ENCODE results near the gene LAP3. TPM values are rescaled to one million over a fixed set of nuclear protein-coding genes. Genes with fewer than 3 reads are reported as not detected.

Gene LAP3
- total RNA-seq, 6 experiments from 2014 or later = 54.4 to 56.3 (median 55.7) TPM

- H3K9me3 Mint-ChIP-seq = no peaks in the 10 kb centered on the region
- peaks cover 11% of the 10 kb centered on the region for H3K36me3 Mint-ChIP-seq (ENCODE audit: low read depth)
- peaks cover 7% of the 10 kb centered on the region; the same call in 1 of the 2 replicates for H3K27me3 Mint-ChIP-seq (ENCODE audit: insufficient read depth)
- H3K27ac Mint-ChIP-seq = peak overlapping the region; percentile 97
- peaks cover 27% of the 10 kb centered on the region for H3K4me1 Mint-ChIP-seq (ENCODE audit: low read depth)
- TF ChIP-seq CTCF (IDR thresholded peaks at IDR 0.05) = no peak
- peak overlapping the region; percentile 98 for H3K4me3 Mint-ChIP-seq
- DNase-seq = peak; percentile 86
Observed at GRCh38 chr4:17613761-17614415, 36.9 kb downstream of the LAP3 start.

- Mint-ChIP-seq H3K36me3 (ENCODE audit: low read depth) (peaks cover 11% of the 10 kb centered on the region), H3K4me1 (ENCODE audit: low read depth) (peaks cover 35% of the 10 kb centered on the region), H3K27me3 (ENCODE audit: insufficient read depth) (peaks cover 7% of the 10 kb centered on the region; the same call in 1 of the 2 replicates), H3K4me3 (peak within 1 kb of the TSS; percentile 98), H3K27ac (peak within 1 kb of the TSS; percentile 97), H3K9me3 (no peaks in the 10 kb centered on the region)
- TF ChIP-seq CTCF (IDR thresholded peaks at IDR 0.05) = peak; percentile 29; the same call in 1 of the 2 replicates
- DNase-seq = peak; percentile 96
Observed at GRCh38 chr4:17614416-17615299, 37.7 kb downstream of the LAP3 start, which contains the start of gene MED28. Gene MED28, plus strand, starts transcription at chr4:17614641. Its CDS starts 14 bp downstream, at chr4:17614655.

- Mint-ChIP-seq H3K4me1 (ENCODE audit: low read depth) (peaks cover 41% of the 10 kb centered on the region), H3K4me3 (peak overlapping the region; percentile 73), H3K36me3 (ENCODE audit: low read depth) (peaks cover 18% of the 10 kb centered on the region), H3K9me3 (no peaks in the 10 kb centered on the region), H3K27ac (no peak overlapping the region; the same call in 1 of the 2 replicates), H3K27me3 (ENCODE audit: insufficient read depth) (peaks cover 7% of the 10 kb centered on the region; the same call in 1 of the 2 replicates)
- no peak for DNase-seq
- no peak for TF ChIP-seq CTCF (IDR thresholded peaks at IDR 0.05)
Observed at GRCh38 chr4:17616283-17616682, 39.3 kb downstream of the LAP3 start.

- Mint-ChIP-seq H3K4me1 (ENCODE audit: low read depth) (peaks cover 53% of the 10 kb centered on the region), H3K4me3 (peak overlapping the region; percentile 24; the same call in 1 of the 2 replicates), H3K9me3 (no peaks in the 10 kb centered on the region), H3K36me3 (ENCODE audit: low read depth) (peaks cover 37% of the 10 kb centered on the region), H3K27ac (peak overlapping the region; percentile 84), H3K27me3 (ENCODE audit: insufficient read depth) (peaks cover 5% of the 10 kb centered on the region; the same call in 1 of the 2 replicates)
- no peak for TF ChIP-seq CTCF (IDR thresholded peaks at IDR 0.05)
- no peak for DNase-seq
Observed at GRCh38 chr4:17618926-17619325, 41.9 kb downstream of the LAP3 start.

GRCh38 chr4:17619416-17620105, 42.6 kb downstream of the LAP3 start:
- H3K36me3 Mint-ChIP-seq (ENCODE audit: low read depth) = peaks cover 43% of the 10 kb centered on the region
- H3K4me1 Mint-ChIP-seq (ENCODE audit: low read depth) = peaks cover 59% of the 10 kb centered on the region
- peaks cover 4% of the 10 kb centered on the region; the same call in 1 of the 2 replicates for H3K27me3 Mint-ChIP-seq (ENCODE audit: insufficient read depth)
- no peak for TF ChIP-seq CTCF (IDR thresholded peaks at IDR 0.05)
- DNase-seq = peak; percentile 46
- H3K4me3 Mint-ChIP-seq = peak overlapping the region; percentile 24
- H3K27ac Mint-ChIP-seq = peak overlapping the region; percentile 84
- H3K9me3 Mint-ChIP-seq = no peaks in the 10 kb centered on the region
